Measurements from ENCODE around the gene LRRD1.

Gene LRRD1

GRCh38 chr7:92131764-92132330, 47.1 kb downstream of the LRRD1 start:
- no peak for DNase-seq (ENCODE audit: extremely low read depth, low read depth)
- TF ChIP-seq CTCF (IDR thresholded peaks at IDR 0.05; ENCODE audit: low read depth, low read length, missing control alignments), result no peak
- peak overlapping the region; percentile 91 for H3K4me3 ChIP-seq (replicated peaks; ENCODE audit: low read depth, low read length)

GRCh38 chr7:92131093-92131492, 47.8 kb downstream of the LRRD1 start:
- TF ChIP-seq CTCF (IDR thresholded peaks at IDR 0.05; ENCODE audit: low read depth, low read length, missing control alignments), result no peak
- H3K4me3 ChIP-seq (replicated peaks; ENCODE audit: low read depth, low read length), result no peak overlapping the region
- DNase-seq (ENCODE audit: extremely low read depth, low read depth), result no peak

- no peak overlapping the region for H3K4me3 ChIP-seq (replicated peaks; ENCODE audit: low read depth, low read length)
- no peak for TF ChIP-seq CTCF (IDR thresholded peaks at IDR 0.05; ENCODE audit: low read depth, low read length, missing control alignments)
- DNase-seq (ENCODE audit: extremely low read depth, low read depth), result no peak
Observed at GRCh38 chr7:92121681-92122080, 57.3 kb downstream of the LRRD1 start.

- H3K4me3 ChIP-seq (replicated peaks; ENCODE audit: low read depth, low read length), result no peak overlapping the region
- TF ChIP-seq CTCF (IDR thresholded peaks at IDR 0.05; ENCODE audit: low read depth, low read length, missing control alignments), result no peak
- DNase-seq (ENCODE audit: extremely low read depth, low read depth), result no peak
Observed at GRCh38 chr7:92119213-92119759, 59.7 kb downstream of the LRRD1 start.

GRCh38 chr7:92116949-92117348, 62.0 kb downstream of the LRRD1 start:
- no peak for TF ChIP-seq CTCF (IDR thresholded peaks at IDR 0.05; ENCODE audit: low read depth, low read length, missing control alignments)
- H3K4me3 ChIP-seq (replicated peaks; ENCODE audit: low read depth, low read length), result no peak overlapping the region

GRCh38 chr7:92115821-92116220, 63.1 kb downstream of the LRRD1 start:
- no peak for DNase-seq (ENCODE audit: extremely low read depth, low read depth)
- TF ChIP-seq CTCF (IDR thresholded peaks at IDR 0.05; ENCODE audit: low read depth, low read length, missing control alignments), result no peak
- H3K4me3 ChIP-seq (replicated peaks; ENCODE audit: low read depth, low read length), result no peak overlapping the region

More at GRCh38 chr7:92116949-92117348, 62.0 kb downstream of the LRRD1 start:
- DNase-seq (ENCODE audit: extremely low read depth, low read depth), result no peak

GRCh38 chr7:92110857-92111256, 68.1 kb downstream of the LRRD1 start:
- no peak for TF ChIP-seq CTCF (IDR thresholded peaks at IDR 0.05; ENCODE audit: low read depth, low read length, missing control alignments)
- DNase-seq (ENCODE audit: extremely low read depth, low read depth), result no peak
- H3K4me3 ChIP-seq (replicated peaks; ENCODE audit: low read depth, low read length), result no peak overlapping the region
